Measurements from ENCODE around the gene MACROD2. TPM values are rescaled to one million over a fixed set of nuclear protein-coding genes. Genes with fewer than 3 reads are reported as not detected.
"Not testable (repeated sequence)": the region's sequence is repeated elsewhere in the genome, so short reads cannot be mapped to it uniquely, and the experiment has no call there.

The MACROD2 gene
- polyA plus RNA-seq, 1 donor (not counting 4 experiments of a cell fraction or from before 2014, with no cell fraction given), result 0.71 TPM

DNA sequence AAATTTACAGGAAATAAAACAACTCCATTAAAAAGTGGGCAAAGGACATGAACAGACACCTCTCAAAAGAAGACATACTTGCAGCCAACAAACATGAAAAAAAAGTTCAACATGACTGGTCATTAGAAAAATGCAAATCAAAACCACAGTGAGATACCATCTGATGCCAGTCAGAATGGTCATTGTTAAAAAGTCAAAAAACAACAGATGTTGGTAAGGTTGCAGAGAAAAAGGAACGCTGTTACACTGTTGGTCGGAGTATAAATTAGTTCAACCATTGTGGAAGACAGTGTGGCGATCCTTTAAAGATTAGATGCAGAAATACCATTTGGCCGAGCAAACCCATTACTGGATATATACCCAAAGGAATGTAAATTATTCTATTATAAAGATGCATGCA is 1200.1 kb downstream of the MACROD2 start:
- Histone ChIP-seq H4K20me1 (ENCODE audit: control insufficient read depth, extremely low read depth, insufficient read depth, low read length) (no peaks in the 10 kb centered on the region), H3K4me3 (ENCODE audit: control insufficient read depth in 2 of 3, extremely low read depth in 1 of 3, insufficient read depth in 2 of 3, low read depth in 1 of 3, low read length in 3 of 3) (no peak overlapping the region), H3K4me2 (ENCODE audit: control insufficient read depth, extremely low read depth, insufficient read depth, low read depth, low read length) (no peak overlapping the region), H3K36me3 (ENCODE audit: control insufficient read depth in 2 of 2, extremely low read depth in 1 of 2, insufficient read depth in 2 of 2, low read length in 2 of 2) (no peaks in the 10 kb centered on the region), H3K9me1 (ENCODE audit: control insufficient read depth, extremely low read depth, insufficient read depth, low read length) (no peaks in the 10 kb centered on the region), H3K9me3 (ENCODE audit: control insufficient read depth, low read depth, low read length) (no peaks in the 10 kb centered on the region), H3K4me1 (ENCODE audit: control insufficient read depth, extremely low read depth, insufficient read depth, low read length) (no peaks in the 10 kb centered on the region), H3K9ac (ENCODE audit: control insufficient read depth, extremely low read depth, insufficient read depth, low read length) (no peak overlapping the region), H2AFZ (ENCODE audit: control insufficient read depth, low read length) (no peak overlapping the region), H3K79me2 (ENCODE audit: control insufficient read depth, insufficient read depth, low read length) (no peaks in the 10 kb centered on the region), H3K27ac (ENCODE audit: control insufficient read depth, insufficient read depth, low read length) (no peak overlapping the region), H3K27me3 (ENCODE audit: control insufficient read depth, extremely low read depth, insufficient read depth, low read length) (no peaks in the 10 kb centered on the region)
- dilution Hi-C loops (cut with MboI; ENCODE audit: extremely low pct_ligation_motif_present, low sequenced_read_pairs), result no loop called here
- TF ChIP-seq, protein P1, sequence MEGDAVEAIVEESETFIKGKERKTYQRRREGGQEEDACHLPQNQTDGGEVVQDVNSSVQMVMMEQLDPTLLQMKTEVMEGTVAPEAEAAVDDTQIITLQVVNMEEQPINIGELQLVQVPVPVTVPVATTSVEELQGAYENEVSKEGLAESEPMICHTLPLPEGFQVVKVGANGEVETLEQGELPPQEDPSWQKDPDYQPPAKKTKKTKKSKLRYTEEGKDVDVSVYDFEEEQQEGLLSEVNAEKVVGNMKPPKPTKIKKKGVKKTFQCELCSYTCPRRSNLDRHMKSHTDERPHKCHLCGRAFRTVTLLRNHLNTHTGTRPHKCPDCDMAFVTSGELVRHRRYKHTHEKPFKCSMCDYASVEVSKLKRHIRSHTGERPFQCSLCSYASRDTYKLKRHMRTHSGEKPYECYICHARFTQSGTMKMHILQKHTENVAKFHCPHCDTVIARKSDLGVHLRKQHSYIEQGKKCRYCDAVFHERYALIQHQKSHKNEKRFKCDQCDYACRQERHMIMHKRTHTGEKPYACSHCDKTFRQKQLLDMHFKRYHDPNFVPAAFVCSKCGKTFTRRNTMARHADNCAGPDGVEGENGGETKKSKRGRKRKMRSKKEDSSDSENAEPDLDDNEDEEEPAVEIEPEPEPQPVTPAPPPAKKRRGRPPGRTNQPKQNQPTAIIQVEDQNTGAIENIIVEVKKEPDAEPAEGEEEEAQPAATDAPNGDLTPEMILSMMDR (optimal IDR thresholded peaks at IDR 0.05 in 1 of 3, IDR thresholded peaks at IDR 0.05 in 1 of 3, conservative IDR thresholded peaks at IDR 0.05 in 1 of 3; ENCODE audit: extremely low read depth in 1 of 3, insufficient read depth in 2 of 3, low read length in 3 of 3), result no peak
- no peak for TF ChIP-seq EZH2 (IDR thresholded peaks at IDR 0.05; ENCODE audit: low read length)
- no peak for FAIRE-seq
- DNase-seq (ENCODE audit: low read depth, low spot score), result no peak

DNA sequence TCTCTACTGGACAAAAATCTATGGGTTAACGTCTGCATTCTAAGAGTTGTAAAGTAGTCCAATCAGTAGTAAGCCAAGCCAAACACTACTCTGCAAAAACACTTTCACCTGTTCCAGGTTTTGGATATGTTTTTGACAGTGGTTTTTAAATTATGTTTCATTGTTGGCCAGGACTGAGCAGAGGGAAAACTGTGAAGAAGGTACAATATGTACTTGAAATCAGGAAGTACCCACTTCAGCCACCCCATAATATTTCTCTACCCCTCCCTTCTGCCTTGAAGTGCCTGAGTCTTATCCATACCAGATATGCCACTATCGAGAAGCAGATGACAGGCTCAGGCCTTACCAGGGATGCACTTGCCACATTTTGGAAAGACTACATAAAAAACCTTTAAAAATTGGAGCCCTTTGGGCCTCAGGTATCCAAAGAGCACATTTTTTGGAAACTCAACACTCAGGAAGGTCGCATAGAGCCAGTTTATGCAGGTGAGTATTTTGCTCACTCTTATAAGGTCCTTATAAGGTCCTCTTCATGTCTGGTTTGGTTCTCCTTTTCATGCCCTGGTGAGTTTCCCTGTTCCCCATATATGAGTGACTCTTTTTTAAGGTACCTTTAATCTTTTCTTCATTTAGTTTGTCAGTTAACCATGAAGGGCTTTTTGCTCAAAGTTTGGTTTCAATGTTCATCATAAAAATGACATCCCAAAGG is 1201.4 kb downstream of the MACROD2 start:
- Histone ChIP-seq H3K27me3 (ENCODE audit: control insufficient read depth, extremely low read depth, insufficient read depth, low read length) (no peaks in the 10 kb centered on the region), H3K4me3 (ENCODE audit: control insufficient read depth in 2 of 3, extremely low read depth in 1 of 3, insufficient read depth in 2 of 3, low read depth in 1 of 3, low read length in 3 of 3) (no peak overlapping the region), H3K27ac (ENCODE audit: control insufficient read depth, insufficient read depth, low read length) (no peak overlapping the region), H3K36me3 (ENCODE audit: control insufficient read depth in 2 of 2, extremely low read depth in 1 of 2, insufficient read depth in 2 of 2, low read length in 2 of 2) (no peaks in the 10 kb centered on the region), H3K9me3 (ENCODE audit: control insufficient read depth, low read depth, low read length) (no peaks in the 10 kb centered on the region), H3K4me1 (ENCODE audit: control insufficient read depth, extremely low read depth, insufficient read depth, low read length) (no peaks in the 10 kb centered on the region), H3K79me2 (ENCODE audit: control insufficient read depth, insufficient read depth, low read length) (no peaks in the 10 kb centered on the region), H3K9ac (ENCODE audit: control insufficient read depth, extremely low read depth, insufficient read depth, low read length) (no peak overlapping the region), H4K20me1 (ENCODE audit: control insufficient read depth, extremely low read depth, insufficient read depth, low read length) (no peaks in the 10 kb centered on the region), H3K9me1 (ENCODE audit: control insufficient read depth, extremely low read depth, insufficient read depth, low read length) (no peaks in the 10 kb centered on the region), H2AFZ (ENCODE audit: control insufficient read depth, low read length) (no peak overlapping the region), H3K4me2 (ENCODE audit: control insufficient read depth, extremely low read depth, insufficient read depth, low read depth, low read length) (no peak overlapping the region)
- no peak for DNase-seq (ENCODE audit: low read depth, low spot score)
- no peak for TF ChIP-seq EZH2 (IDR thresholded peaks at IDR 0.05; ENCODE audit: low read length)
- TF ChIP-seq, protein P1 (optimal IDR thresholded peaks at IDR 0.05 in 1 of 3, IDR thresholded peaks at IDR 0.05 in 1 of 3, conservative IDR thresholded peaks at IDR 0.05 in 1 of 3; ENCODE audit: extremely low read depth in 1 of 3, insufficient read depth in 2 of 3, low read length in 3 of 3), result no peak
- dilution Hi-C loops (cut with MboI; ENCODE audit: extremely low pct_ligation_motif_present, low sequenced_read_pairs), result no loop called here
- no peak for FAIRE-seq

DNA sequence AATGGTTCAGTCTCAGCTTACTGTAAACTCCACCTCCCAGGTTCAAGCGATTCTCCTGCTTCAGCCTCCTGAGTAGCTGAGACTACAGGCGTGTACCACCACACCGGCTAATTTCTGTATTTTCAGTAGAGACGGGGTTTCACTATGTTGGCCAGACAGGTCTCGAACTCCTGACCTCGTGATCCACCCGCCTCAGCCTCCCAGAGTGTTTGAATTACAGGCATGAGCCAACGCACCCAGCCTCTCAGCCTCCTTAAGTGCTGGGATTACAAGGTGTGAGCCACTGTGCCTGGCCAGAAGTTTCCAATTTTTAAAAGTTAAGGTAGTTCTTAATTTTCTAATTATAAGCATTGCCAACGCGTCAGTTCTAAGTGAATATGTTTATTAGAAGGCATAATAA is 1202.7 kb downstream of the MACROD2 start:
- H3K27me3 ChIP-seq (ENCODE audit: control insufficient read depth, extremely low read depth, insufficient read depth, low read length); H3K9ac ChIP-seq (ENCODE audit: control insufficient read depth, extremely low read depth, insufficient read depth, low read length); H3K4me2 ChIP-seq (ENCODE audit: control insufficient read depth, extremely low read depth, insufficient read depth, low read depth, low read length); DNase-seq (ENCODE audit: low read depth, low spot score); dilution Hi-C loops (cut with MboI; ENCODE audit: extremely low pct_ligation_motif_present, low sequenced_read_pairs); H4K20me1 ChIP-seq (ENCODE audit: control insufficient read depth, extremely low read depth, insufficient read depth, low read length); H2AFZ ChIP-seq (ENCODE audit: control insufficient read depth, low read length); H3K36me3 ChIP-seq (ENCODE audit: control insufficient read depth in 2 of 2, extremely low read depth in 1 of 2, insufficient read depth in 2 of 2, low read length in 2 of 2); H3K9me3 ChIP-seq (ENCODE audit: control insufficient read depth, low read depth, low read length); H3K4me3 ChIP-seq (ENCODE audit: control insufficient read depth in 2 of 3, extremely low read depth in 1 of 3, insufficient read depth in 2 of 3, low read depth in 1 of 3, low read length in 3 of 3); H3K27ac ChIP-seq (ENCODE audit: control insufficient read depth, insufficient read depth, low read length); H3K4me1 ChIP-seq (ENCODE audit: control insufficient read depth, extremely low read depth, insufficient read depth, low read length); H3K9me1 ChIP-seq (ENCODE audit: control insufficient read depth, extremely low read depth, insufficient read depth, low read length); H3K79me2 ChIP-seq (ENCODE audit: control insufficient read depth, insufficient read depth, low read length); FAIRE-seq: not testable (repeated sequence)
